Measurements from ENCODE around the gene CTDSPL.

- TF ChIP-seq, protein P1, sequence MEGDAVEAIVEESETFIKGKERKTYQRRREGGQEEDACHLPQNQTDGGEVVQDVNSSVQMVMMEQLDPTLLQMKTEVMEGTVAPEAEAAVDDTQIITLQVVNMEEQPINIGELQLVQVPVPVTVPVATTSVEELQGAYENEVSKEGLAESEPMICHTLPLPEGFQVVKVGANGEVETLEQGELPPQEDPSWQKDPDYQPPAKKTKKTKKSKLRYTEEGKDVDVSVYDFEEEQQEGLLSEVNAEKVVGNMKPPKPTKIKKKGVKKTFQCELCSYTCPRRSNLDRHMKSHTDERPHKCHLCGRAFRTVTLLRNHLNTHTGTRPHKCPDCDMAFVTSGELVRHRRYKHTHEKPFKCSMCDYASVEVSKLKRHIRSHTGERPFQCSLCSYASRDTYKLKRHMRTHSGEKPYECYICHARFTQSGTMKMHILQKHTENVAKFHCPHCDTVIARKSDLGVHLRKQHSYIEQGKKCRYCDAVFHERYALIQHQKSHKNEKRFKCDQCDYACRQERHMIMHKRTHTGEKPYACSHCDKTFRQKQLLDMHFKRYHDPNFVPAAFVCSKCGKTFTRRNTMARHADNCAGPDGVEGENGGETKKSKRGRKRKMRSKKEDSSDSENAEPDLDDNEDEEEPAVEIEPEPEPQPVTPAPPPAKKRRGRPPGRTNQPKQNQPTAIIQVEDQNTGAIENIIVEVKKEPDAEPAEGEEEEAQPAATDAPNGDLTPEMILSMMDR (IDR thresholded peaks at IDR 0.05), result no peak
- no peak for TF ChIP-seq EZH2phosphoT487 (IDR thresholded peaks at IDR 0.05)
- no peak for TF ChIP-seq EZH2 (IDR thresholded peaks at IDR 0.05)
Observed at GRCh38 chr3:37856381-37856780, 5.3 kb upstream of the CTDSPL start.

All from neural progenitor cell (in vitro differentiated cells).